ENCODE data around the gene DDX53.

Gene DDX53

DNA sequence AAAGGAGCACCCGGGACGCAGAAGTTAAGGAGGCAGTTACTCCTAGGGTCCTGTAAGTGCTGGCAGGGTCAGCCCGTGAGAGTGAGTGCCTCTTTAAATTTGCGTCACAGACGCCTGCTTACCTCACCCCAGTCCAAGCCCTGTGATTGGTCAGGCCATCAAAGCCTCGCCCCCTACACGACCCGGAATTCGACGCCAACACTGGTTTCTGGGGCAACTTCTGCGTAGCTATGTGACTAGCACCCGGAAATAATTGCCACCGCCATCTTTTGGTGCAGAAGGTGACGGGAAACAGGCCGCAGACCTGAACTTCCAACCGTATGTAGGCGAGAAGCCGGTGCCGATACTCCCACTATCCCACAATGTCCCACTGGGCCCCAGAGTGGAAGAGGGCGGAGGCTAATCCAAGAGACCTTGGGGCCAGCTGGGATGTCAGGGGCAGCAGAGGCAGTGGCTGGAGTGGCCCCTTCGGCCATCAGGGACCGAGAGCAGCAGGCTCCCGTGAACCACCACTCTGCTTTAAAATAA, at the start of gene DDX53:
TSS of gene DDX53 (plus strand) at position 265 of the 528 bp plus-strand sequence. CDS start at position 363, 98 bp downstream.
- Histone ChIP-seq H3K27me3 (replicated peaks; ENCODE audit: control insufficient read depth, insufficient read depth, low read length) (no peaks in the 10 kb centered on the region), H3K4me3 (replicated peaks; ENCODE audit: low read depth, low read length) (no peak within 1 kb of the TSS), H3K36me3 (ENCODE audit: control insufficient read depth, insufficient read depth, low read length) (no peaks in the 10 kb centered on the region)
- DNase-seq (ENCODE audit: extremely low read depth, insufficient read length), result no peak
- TF ChIP-seq, protein P1, sequence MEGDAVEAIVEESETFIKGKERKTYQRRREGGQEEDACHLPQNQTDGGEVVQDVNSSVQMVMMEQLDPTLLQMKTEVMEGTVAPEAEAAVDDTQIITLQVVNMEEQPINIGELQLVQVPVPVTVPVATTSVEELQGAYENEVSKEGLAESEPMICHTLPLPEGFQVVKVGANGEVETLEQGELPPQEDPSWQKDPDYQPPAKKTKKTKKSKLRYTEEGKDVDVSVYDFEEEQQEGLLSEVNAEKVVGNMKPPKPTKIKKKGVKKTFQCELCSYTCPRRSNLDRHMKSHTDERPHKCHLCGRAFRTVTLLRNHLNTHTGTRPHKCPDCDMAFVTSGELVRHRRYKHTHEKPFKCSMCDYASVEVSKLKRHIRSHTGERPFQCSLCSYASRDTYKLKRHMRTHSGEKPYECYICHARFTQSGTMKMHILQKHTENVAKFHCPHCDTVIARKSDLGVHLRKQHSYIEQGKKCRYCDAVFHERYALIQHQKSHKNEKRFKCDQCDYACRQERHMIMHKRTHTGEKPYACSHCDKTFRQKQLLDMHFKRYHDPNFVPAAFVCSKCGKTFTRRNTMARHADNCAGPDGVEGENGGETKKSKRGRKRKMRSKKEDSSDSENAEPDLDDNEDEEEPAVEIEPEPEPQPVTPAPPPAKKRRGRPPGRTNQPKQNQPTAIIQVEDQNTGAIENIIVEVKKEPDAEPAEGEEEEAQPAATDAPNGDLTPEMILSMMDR (IDR thresholded peaks at IDR 0.05; ENCODE audit: insufficient read depth, low read length, poor library complexity, severe bottlenecking), result no peak

- TF ChIP-seq, protein P1 (IDR thresholded peaks at IDR 0.05; ENCODE audit: insufficient read depth, low read length, poor library complexity, severe bottlenecking), result no peak
- DNase-seq (ENCODE audit: extremely low read depth, insufficient read length), result no peak
- Histone ChIP-seq H3K27me3 (replicated peaks; ENCODE audit: control insufficient read depth, insufficient read depth, low read length) (no peaks in the 10 kb centered on the region), H3K4me3 (replicated peaks; ENCODE audit: low read depth, low read length) (no peak overlapping the region), H3K36me3 (ENCODE audit: control insufficient read depth, insufficient read depth, low read length) (no peaks in the 10 kb centered on the region)
Observed at GRCh38 chrX:22950269-22951266, 49.2 kb upstream of the DDX53 start.

DNA sequence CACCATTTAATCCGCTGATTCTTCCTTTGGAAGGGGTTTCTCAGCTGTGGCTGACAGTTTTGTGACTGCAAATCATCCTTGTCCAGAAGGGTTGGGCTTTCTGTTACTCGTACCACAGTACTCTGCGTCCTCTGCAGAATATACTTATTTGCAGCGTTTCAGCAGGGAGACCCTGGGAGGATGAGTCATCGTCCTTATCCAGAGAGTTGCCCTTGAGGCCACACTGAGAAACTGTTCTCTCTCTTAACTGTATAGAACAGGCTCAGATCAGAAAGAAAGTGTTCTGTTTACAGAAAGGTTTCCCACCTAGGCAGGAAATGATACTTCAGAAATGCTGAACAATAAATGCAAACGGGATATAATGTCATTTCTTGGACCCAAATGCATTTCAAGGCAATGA, 47.8 kb upstream of the DDX53 start:
- no peaks in the 10 kb centered on the region for H3K36me3 ChIP-seq (ENCODE audit: control insufficient read depth, insufficient read depth, low read length)
- TF ChIP-seq, protein P1 (IDR thresholded peaks at IDR 0.05; ENCODE audit: insufficient read depth, low read length, poor library complexity, severe bottlenecking), result no peak
- no peak for DNase-seq (ENCODE audit: extremely low read depth, insufficient read length)
- no peaks in the 10 kb centered on the region for H3K27me3 ChIP-seq (replicated peaks; ENCODE audit: control insufficient read depth, insufficient read depth, low read length)
- no peak overlapping the region for H3K4me3 ChIP-seq (replicated peaks; ENCODE audit: low read depth, low read length)

DNA sequence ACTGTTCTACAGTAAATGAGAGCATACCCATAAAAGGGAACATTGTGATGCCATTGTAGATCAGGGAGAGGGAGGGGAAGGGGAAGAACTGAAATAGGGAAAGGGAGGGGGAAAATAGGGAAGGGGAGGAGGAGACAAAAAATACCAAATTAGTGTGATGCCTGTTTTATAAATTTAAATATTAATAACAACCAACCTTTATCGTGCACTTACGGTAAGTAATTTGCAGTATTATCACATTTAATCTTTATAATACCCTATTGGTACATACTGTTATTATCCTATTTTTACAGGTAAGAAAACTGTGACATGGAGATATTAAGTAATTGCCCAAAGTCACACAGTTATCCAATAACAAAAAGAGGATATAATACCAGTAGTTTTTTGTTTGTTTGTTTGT, 41.5 kb upstream of the DDX53 start:
- DNase-seq (ENCODE audit: extremely low read depth, insufficient read length), result no peak
- H3K27me3 ChIP-seq (replicated peaks; ENCODE audit: control insufficient read depth, insufficient read depth, low read length), result no peaks in the 10 kb centered on the region
- TF ChIP-seq, protein P1 (IDR thresholded peaks at IDR 0.05; ENCODE audit: insufficient read depth, low read length, poor library complexity, severe bottlenecking), result no peak
- no peak overlapping the region for H3K4me3 ChIP-seq (replicated peaks; ENCODE audit: low read depth, low read length)
- no peaks in the 10 kb centered on the region for H3K36me3 ChIP-seq (ENCODE audit: control insufficient read depth, insufficient read depth, low read length)

- no peaks in the 10 kb centered on the region for H3K36me3 ChIP-seq (ENCODE audit: control insufficient read depth, insufficient read depth, low read length)
- DNase-seq (ENCODE audit: extremely low read depth, insufficient read length), result no peak
- no peaks in the 10 kb centered on the region for H3K27me3 ChIP-seq (replicated peaks; ENCODE audit: control insufficient read depth, insufficient read depth, low read length)
- H3K4me3 ChIP-seq (replicated peaks; ENCODE audit: low read depth, low read length), result no peak overlapping the region
- TF ChIP-seq, protein P1 (IDR thresholded peaks at IDR 0.05; ENCODE audit: insufficient read depth, low read length, poor library complexity, severe bottlenecking), result no peak
Observed at GRCh38 chrX:22959204-22959920, 40.4 kb upstream of the DDX53 start.

All from GM06990 (cell line).